ENCODE results near the gene CDH12. TPM values are rescaled to one million over a fixed set of nuclear protein-coding genes. Genes with fewer than 3 reads are reported as not detected.

CDH12 gene
- total RNA-seq, 4 donors from 2014 or later: 0.38 to 2.8 (median 0.94) TPM

DNA sequence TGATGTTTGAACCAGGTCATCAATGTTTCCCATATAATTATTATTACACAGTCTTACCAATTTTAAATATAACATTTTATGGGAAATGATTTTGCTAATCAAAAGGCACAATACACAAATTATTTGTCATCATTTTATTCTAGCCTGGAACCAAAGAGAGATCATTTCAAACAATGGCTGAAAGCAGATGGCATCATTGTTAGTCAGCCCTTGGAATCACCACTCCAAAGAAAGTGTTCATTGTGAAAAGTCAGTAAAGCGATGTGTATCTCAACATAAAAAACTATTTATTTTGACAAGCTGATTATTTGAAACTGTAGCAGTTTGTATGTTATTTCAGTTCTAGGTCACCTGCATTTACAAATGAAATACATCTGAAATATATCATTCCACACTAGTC, 1068.7 kb downstream of the CDH12 start:
- no peak for DNase-seq (ENCODE audit: low spot score in 2 of 2)
- no peaks in the 10 kb centered on the region for H3K9me3 ChIP-seq
- H3K36me3 ChIP-seq: no peaks in the 10 kb centered on the region
- no peak overlapping the region for H3K4me3 ChIP-seq
- 89% methylated on average over 1 of the region's 1 CpG for WGBS
- TF ChIP-seq, protein P1, sequence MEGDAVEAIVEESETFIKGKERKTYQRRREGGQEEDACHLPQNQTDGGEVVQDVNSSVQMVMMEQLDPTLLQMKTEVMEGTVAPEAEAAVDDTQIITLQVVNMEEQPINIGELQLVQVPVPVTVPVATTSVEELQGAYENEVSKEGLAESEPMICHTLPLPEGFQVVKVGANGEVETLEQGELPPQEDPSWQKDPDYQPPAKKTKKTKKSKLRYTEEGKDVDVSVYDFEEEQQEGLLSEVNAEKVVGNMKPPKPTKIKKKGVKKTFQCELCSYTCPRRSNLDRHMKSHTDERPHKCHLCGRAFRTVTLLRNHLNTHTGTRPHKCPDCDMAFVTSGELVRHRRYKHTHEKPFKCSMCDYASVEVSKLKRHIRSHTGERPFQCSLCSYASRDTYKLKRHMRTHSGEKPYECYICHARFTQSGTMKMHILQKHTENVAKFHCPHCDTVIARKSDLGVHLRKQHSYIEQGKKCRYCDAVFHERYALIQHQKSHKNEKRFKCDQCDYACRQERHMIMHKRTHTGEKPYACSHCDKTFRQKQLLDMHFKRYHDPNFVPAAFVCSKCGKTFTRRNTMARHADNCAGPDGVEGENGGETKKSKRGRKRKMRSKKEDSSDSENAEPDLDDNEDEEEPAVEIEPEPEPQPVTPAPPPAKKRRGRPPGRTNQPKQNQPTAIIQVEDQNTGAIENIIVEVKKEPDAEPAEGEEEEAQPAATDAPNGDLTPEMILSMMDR (IDR thresholded peaks at IDR 0.05): no peak
- no peak for TF ChIP-seq POLR2AphosphoS5 (IDR thresholded peaks at IDR 0.05)
- no peak for TF ChIP-seq POLR2A (IDR thresholded peaks at IDR 0.05)
- TF ChIP-seq EP300 (IDR thresholded peaks at IDR 0.05): no peak
- no peaks in the 10 kb centered on the region for H3K27me3 ChIP-seq
- H3K27ac ChIP-seq: no peak overlapping the region
- H3K4me1 ChIP-seq: no peaks in the 10 kb centered on the region

DNA sequence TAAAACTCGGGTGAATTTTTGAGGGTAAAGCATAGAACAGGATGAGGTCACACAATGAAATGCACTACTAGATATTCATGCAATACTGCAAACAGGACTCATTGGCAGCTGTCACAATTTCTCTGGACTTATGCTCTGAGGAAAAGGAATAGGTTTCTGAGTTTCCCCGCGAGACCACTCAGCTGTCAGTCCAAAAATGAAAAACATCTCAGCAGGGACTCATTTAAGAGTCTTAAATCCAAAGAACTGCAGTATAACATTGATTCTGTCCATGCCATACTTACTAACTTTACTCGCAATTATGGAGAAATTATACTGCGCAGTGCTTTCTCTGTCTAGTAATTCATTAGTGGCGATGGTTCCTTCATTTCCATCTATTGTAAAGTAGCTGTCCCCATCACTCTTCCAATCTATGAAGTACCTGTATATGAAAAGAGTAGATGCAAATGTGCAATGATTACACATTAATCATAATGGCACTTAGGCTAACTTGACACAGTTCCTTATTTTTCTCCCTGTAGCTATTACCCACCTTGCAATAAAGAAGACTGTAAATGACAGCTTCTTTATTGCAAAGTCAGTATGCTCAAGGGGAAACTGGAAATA, 1070.0 kb downstream of the CDH12 start:
- WGBS: 79% methylated on average over 6 of the region's 6 CpGs
- Histone ChIP-seq H3K27ac (no peak overlapping the region), H3K4me3 (no peak overlapping the region), H3K9me3 (no peaks in the 10 kb centered on the region), H3K36me3 (no peaks in the 10 kb centered on the region), H3K4me1 (no peaks in the 10 kb centered on the region), H3K27me3 (no peaks in the 10 kb centered on the region)
- TF ChIP-seq POLR2A (IDR thresholded peaks at IDR 0.05) (no peak), EP300 (IDR thresholded peaks at IDR 0.05) (no peak), POLR2AphosphoS5 (IDR thresholded peaks at IDR 0.05) (no peak)
- DNase-seq (ENCODE audit: low spot score in 2 of 2): no peak

GRCh38 chr5:21776466-21776865, 1076.7 kb downstream of the CDH12 start:
- 90% methylated on average over 3 of the region's 3 CpGs for WGBS

DNA sequence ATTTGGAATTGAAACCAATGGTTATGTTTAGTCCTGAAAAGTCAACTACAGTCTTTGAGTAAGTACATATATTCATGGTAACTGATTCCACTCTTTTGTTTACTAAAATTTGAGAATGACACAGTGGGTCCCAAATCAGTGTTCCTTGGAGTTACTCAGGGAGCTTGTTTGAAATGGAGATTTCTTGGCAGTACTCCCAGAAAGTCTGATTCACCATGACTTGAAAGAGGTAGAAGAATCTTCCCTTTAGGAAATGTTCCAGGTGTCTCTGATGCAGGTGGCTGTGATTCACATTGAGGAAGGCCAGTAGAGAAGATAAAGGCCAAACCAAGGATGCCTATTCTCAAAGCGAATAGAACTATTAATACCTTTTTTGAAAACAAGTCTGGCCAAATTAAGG, 1078.3 kb downstream of the CDH12 start:
- H3K27ac ChIP-seq: no peak overlapping the region
- no peak overlapping the region for H3K4me3 ChIP-seq
- H3K4me1 ChIP-seq: no peaks in the 10 kb centered on the region
- TF ChIP-seq POLR2AphosphoS5 (IDR thresholded peaks at IDR 0.05) (no peak), EP300 (IDR thresholded peaks at IDR 0.05) (no peak), POLR2A (IDR thresholded peaks at IDR 0.05) (no peak)
- TF ChIP-seq, protein P1 (IDR thresholded peaks at IDR 0.05): no peak
- H3K27me3 ChIP-seq: no peaks in the 10 kb centered on the region
- no peaks in the 10 kb centered on the region for H3K36me3 ChIP-seq
- DNase-seq (ENCODE audit: low spot score in 2 of 2): no peak
- 44% methylated on average over 1 of the region's 1 CpG for WGBS
- no peaks in the 10 kb centered on the region for H3K9me3 ChIP-seq

More at GRCh38 chr5:21776466-21776865, 1076.7 kb downstream of the CDH12 start:
- no peaks in the 10 kb centered on the region for H3K27me3 ChIP-seq
- no peak overlapping the region for H3K4me3 ChIP-seq
- H3K36me3 ChIP-seq: no peaks in the 10 kb centered on the region
- no peak overlapping the region for H3K27ac ChIP-seq
- no peaks in the 10 kb centered on the region for H3K4me1 ChIP-seq
- no peaks in the 10 kb centered on the region for H3K9me3 ChIP-seq
- TF ChIP-seq, protein P1 (IDR thresholded peaks at IDR 0.05): no peak
- TF ChIP-seq POLR2A (IDR thresholded peaks at IDR 0.05) (no peak), POLR2AphosphoS5 (IDR thresholded peaks at IDR 0.05) (no peak), EP300 (IDR thresholded peaks at IDR 0.05) (no peak)
- DNase-seq (ENCODE audit: low spot score in 2 of 2): no peak

- TF ChIP-seq EP300 (IDR thresholded peaks at IDR 0.05) (no peak), POLR2A (IDR thresholded peaks at IDR 0.05) (no peak), POLR2AphosphoS5 (IDR thresholded peaks at IDR 0.05) (no peak)
- TF ChIP-seq, protein P1 (IDR thresholded peaks at IDR 0.05): no peak
- no peaks in the 10 kb centered on the region for H3K9me3 ChIP-seq
- no peaks in the 10 kb centered on the region for H3K4me1 ChIP-seq
- no peak for DNase-seq (ENCODE audit: low spot score in 2 of 2)
- H3K27ac ChIP-seq: no peak overlapping the region
- no peaks in the 10 kb centered on the region for H3K36me3 ChIP-seq
- 69% methylated on average over 2 of the region's 2 CpGs for WGBS
- no peak overlapping the region for H3K4me3 ChIP-seq
- no peaks in the 10 kb centered on the region for H3K27me3 ChIP-seq
These were observed 1078.9 kb downstream of the CDH12 start for GRCh38 chr5:21774281-21774680.

GRCh38 chr5:21773456-21773855, 1079.7 kb downstream of the CDH12 start:
- Histone ChIP-seq H3K4me3 (no peak overlapping the region), H3K36me3 (no peaks in the 10 kb centered on the region), H3K27me3 (no peaks in the 10 kb centered on the region), H3K4me1 (no peaks in the 10 kb centered on the region), H3K9me3 (no peaks in the 10 kb centered on the region), H3K27ac (no peak overlapping the region)
- DNase-seq (ENCODE audit: low spot score in 2 of 2): no peak
- TF ChIP-seq POLR2AphosphoS5 (IDR thresholded peaks at IDR 0.05): no peak
- TF ChIP-seq, protein P1 (IDR thresholded peaks at IDR 0.05): no peak
- TF ChIP-seq POLR2A (IDR thresholded peaks at IDR 0.05): no peak
- TF ChIP-seq EP300 (IDR thresholded peaks at IDR 0.05): no peak
- 36% methylated on average over 3 of the region's 3 CpGs for WGBS

Measured in suprapubic skin (tissue), 4 donors.